ENCODE results near the gene IMPA2.
"Not testable (repeated sequence)": the region's sequence is repeated elsewhere in the genome, so short reads cannot be mapped to it uniquely, and the experiment has no call there.

Gene IMPA2

DNA sequence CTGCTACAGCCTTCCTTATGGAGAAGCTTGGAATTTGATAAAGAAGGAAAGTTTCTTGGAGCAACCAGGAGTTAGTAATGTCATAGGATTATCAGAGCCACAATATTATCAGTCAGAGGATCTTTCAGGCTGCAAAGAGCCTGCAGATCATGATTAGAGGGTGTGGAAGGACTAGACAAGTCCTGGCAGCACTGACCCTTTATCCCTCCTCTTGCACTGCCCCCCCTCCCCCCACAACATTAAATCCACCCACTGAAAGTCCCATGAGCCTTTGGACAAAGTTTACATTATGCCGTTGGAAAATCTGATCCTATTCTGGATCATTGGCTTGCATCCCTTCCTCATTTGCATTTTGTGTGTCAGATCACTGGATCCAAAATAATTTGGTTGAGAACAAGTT lies 18.7 kb upstream of the IMPA2 start:
- Histone ChIP-seq H3K27me3 (ENCODE audit: control insufficient read depth, low read length) (no peaks in the 10 kb centered on the region), H3K36me3 (ENCODE audit: control insufficient read depth, low read length) (no peaks in the 10 kb centered on the region), H3K4me3 (ENCODE audit: low read length) (no peak overlapping the region), H3K27ac (ENCODE audit: low read depth, low read length) (no peak overlapping the region), H3K9me2 (replicated peaks; ENCODE audit: control insufficient read depth, low read length) (no peaks in the 10 kb centered on the region), H4K20me1 (ENCODE audit: control insufficient read depth, insufficient read depth, low read depth, low read length) (no peaks in the 10 kb centered on the region), H3K9me3 (ENCODE audit: control insufficient read depth, insufficient read depth, low read length) (peaks cover under 1% of the 10 kb centered on the region; the same call in 1 of the 2 replicates), H3K4me2 (ENCODE audit: low read length) (no peak overlapping the region), H3K4me1 (ENCODE audit: control insufficient read depth, low read length) (no peaks in the 10 kb centered on the region), H3K79me2 (ENCODE audit: control insufficient read depth, low read length) (no peaks in the 10 kb centered on the region), H3F3A (ENCODE audit: control insufficient read depth, insufficient read depth) (no peaks in the 10 kb centered on the region)
- no peak for TF ChIP-seq EZH2phosphoT487 (IDR thresholded peaks at IDR 0.05; ENCODE audit: borderline replicate concordance, low read length)
- TF ChIP-seq, protein P1, sequence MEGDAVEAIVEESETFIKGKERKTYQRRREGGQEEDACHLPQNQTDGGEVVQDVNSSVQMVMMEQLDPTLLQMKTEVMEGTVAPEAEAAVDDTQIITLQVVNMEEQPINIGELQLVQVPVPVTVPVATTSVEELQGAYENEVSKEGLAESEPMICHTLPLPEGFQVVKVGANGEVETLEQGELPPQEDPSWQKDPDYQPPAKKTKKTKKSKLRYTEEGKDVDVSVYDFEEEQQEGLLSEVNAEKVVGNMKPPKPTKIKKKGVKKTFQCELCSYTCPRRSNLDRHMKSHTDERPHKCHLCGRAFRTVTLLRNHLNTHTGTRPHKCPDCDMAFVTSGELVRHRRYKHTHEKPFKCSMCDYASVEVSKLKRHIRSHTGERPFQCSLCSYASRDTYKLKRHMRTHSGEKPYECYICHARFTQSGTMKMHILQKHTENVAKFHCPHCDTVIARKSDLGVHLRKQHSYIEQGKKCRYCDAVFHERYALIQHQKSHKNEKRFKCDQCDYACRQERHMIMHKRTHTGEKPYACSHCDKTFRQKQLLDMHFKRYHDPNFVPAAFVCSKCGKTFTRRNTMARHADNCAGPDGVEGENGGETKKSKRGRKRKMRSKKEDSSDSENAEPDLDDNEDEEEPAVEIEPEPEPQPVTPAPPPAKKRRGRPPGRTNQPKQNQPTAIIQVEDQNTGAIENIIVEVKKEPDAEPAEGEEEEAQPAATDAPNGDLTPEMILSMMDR (IDR thresholded peaks at IDR 0.05; ENCODE audit: low read depth, low read length, poor library complexity, severe bottlenecking): no peak

DNA sequence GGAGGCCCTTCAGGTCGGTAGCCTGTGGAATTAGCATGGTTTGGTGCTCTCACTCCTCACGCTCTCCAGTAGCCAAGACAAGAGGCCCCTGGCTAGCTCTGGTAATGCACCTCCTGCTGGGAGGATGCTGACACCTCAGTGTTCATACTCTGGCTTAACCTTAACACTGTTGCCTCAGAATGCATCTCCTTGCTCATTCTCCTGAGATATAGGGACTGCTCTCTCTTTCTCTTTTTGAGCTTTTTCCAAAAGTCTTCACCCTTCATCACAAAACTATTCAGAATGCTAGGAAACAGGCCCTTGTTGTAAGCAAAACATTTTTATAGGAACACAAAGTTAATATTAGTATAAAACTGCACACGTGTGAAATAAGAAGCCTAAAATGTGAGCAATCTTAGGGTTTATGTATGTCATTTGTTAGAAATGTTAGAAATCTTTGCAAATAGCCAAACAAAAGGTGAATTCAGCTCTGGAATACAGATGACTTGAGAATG lies 17.3 kb upstream of the IMPA2 start:
- no peaks in the 10 kb centered on the region for H3K79me2 ChIP-seq (ENCODE audit: control insufficient read depth, low read length)
- no peaks in the 10 kb centered on the region for H3K27me3 ChIP-seq (ENCODE audit: control insufficient read depth, low read length)
- no peak overlapping the region for H3K27ac ChIP-seq (ENCODE audit: low read depth, low read length)
- H3K9me2 ChIP-seq (replicated peaks; ENCODE audit: control insufficient read depth, low read length): no peaks in the 10 kb centered on the region
- no peak overlapping the region for H3K4me3 ChIP-seq (ENCODE audit: low read length)
- no peaks in the 10 kb centered on the region for H4K20me1 ChIP-seq (ENCODE audit: control insufficient read depth, insufficient read depth, low read depth, low read length)
- H3K36me3 ChIP-seq (ENCODE audit: control insufficient read depth, low read length): no peaks in the 10 kb centered on the region
- H3K4me1 ChIP-seq (ENCODE audit: control insufficient read depth, low read length): no peaks in the 10 kb centered on the region
- no peak overlapping the region for H3K4me2 ChIP-seq (ENCODE audit: low read length)
- H3K9me3 ChIP-seq (ENCODE audit: control insufficient read depth, insufficient read depth, low read length): no peaks in the 10 kb centered on the region
- H3F3A ChIP-seq (ENCODE audit: control insufficient read depth, insufficient read depth): no peaks in the 10 kb centered on the region
- TF ChIP-seq, protein P1 (IDR thresholded peaks at IDR 0.05; ENCODE audit: low read depth, low read length, poor library complexity, severe bottlenecking): no peak
- no peak for TF ChIP-seq EZH2phosphoT487 (IDR thresholded peaks at IDR 0.05; ENCODE audit: borderline replicate concordance, low read length)

DNA sequence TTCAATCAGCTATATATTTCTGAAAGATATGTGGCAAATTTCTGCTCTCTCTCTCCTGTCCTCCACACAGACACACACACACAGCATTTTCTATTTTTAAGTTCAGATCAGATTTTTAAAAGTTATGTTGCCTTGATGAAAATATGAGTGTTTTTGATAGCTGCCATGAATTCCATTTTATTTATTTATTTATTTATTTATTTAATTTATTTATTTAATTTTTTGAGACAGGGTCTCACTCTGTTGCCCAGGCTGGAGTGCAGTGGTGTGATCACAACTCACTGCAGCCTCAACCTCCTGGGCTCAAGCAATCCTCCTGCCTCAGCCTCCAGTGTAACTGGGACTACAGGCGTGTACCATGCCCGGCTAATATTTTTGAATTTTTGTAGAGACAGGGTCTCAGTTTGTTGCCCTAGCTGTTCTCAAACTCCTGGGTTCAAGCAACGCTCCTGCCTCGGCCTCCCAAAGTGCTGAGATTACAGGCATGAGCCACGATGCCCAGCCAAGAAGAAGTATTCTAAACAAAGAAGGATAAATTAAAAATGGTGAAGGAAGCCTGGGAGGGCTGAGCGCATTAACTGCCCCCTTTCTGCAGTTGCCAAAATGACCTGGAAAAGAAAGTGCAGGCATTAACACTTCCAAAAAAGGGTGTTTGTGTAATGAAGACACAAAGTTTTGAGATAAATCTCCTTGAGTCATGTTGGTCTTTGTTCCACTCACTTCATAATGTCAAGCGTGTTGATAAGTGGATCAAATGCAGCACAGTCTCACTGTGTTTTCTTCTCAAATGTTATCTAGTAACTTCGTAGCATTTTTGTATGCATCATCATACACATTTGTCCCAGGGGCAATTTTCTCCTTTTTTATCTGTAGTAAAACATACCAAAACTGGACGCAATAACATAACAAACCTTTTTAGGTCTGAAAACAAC lies 11.1 kb upstream of the IMPA2 start:
- H3K79me2 ChIP-seq (ENCODE audit: control insufficient read depth, low read length): no peaks in the 10 kb centered on the region
- no peaks in the 10 kb centered on the region for H3K9me3 ChIP-seq (ENCODE audit: control insufficient read depth, insufficient read depth, low read length)
- no peaks in the 10 kb centered on the region for H3K4me1 ChIP-seq (ENCODE audit: control insufficient read depth, low read length)
- H4K20me1 ChIP-seq (ENCODE audit: control insufficient read depth, insufficient read depth, low read depth, low read length): no peaks in the 10 kb centered on the region
- no peak overlapping the region for H3K4me2 ChIP-seq (ENCODE audit: low read length)
- no peaks in the 10 kb centered on the region for H3K36me3 ChIP-seq (ENCODE audit: control insufficient read depth, low read length)
- no peak for TF ChIP-seq EZH2phosphoT487 (IDR thresholded peaks at IDR 0.05; ENCODE audit: borderline replicate concordance, low read length)
- TF ChIP-seq, protein P1 (IDR thresholded peaks at IDR 0.05; ENCODE audit: low read depth, low read length, poor library complexity, severe bottlenecking): no peak
- no peaks in the 10 kb centered on the region for H3K9me2 ChIP-seq (replicated peaks; ENCODE audit: control insufficient read depth, low read length)
- H3K27ac ChIP-seq (ENCODE audit: low read depth, low read length): no peak overlapping the region
- H3K4me3 ChIP-seq (ENCODE audit: low read length): no peak overlapping the region
- H3K27me3 ChIP-seq (ENCODE audit: control insufficient read depth, low read length): no peaks in the 10 kb centered on the region
- no peaks in the 10 kb centered on the region for H3F3A ChIP-seq (ENCODE audit: control insufficient read depth, insufficient read depth)

DNA sequence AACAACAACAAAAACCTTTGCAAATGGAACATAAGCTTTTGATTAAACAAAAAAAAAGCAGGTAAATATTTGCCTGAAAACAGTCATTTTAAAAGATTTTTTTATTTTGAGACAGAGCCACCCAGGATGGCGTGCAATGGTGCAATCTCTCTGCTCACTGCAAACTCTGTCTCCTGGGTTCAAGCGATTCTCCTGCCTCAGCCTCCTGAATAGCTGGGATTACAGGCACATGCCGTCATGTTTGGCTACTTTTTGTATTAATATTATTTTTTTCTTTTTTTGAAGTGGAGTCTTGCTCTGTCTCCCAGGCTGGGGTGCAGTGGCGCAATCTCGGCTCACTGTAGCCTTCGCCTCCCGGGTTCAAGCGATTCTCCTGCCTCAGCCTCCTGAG lies 10.5 kb upstream of the IMPA2 start:
- H4K20me1 ChIP-seq (ENCODE audit: control insufficient read depth, insufficient read depth, low read depth, low read length); H3K36me3 ChIP-seq (ENCODE audit: control insufficient read depth, low read length); H3K27me3 ChIP-seq (ENCODE audit: control insufficient read depth, low read length); H3F3A ChIP-seq (ENCODE audit: control insufficient read depth, insufficient read depth); H3K27ac ChIP-seq (ENCODE audit: low read depth, low read length); H3K4me3 ChIP-seq (ENCODE audit: low read length); H3K79me2 ChIP-seq (ENCODE audit: control insufficient read depth, low read length); H3K9me2 ChIP-seq (replicated peaks; ENCODE audit: control insufficient read depth, low read length); H3K4me2 ChIP-seq (ENCODE audit: low read length); H3K4me1 ChIP-seq (ENCODE audit: control insufficient read depth, low read length); H3K9me3 ChIP-seq (ENCODE audit: control insufficient read depth, insufficient read depth, low read length): not testable (repeated sequence)

Data from DOHH2 (cell line).